Transverse colon (tissue), 4 donors: Measurements from ENCODE around the gene MYH10. TPM values are rescaled to one million over a fixed set of nuclear protein-coding genes. Genes with fewer than 3 reads are reported as not detected.
A peak's percentile ranks its signal among the peaks of the same experiment; 100 is the strongest.

Experiments
- DNase-seq: peaks from one replicate; pipeline ENCODE4 v3.0.0-alpha.2; 2019
- H3K27ac ChIP-seq, 4 donors: fragments of 200-600 bp; sonication (generic); 2 replicates each; pipeline ENCODE4 v1.5.1; 2016 to 2018; ENCODE audit warnings: inconsistent platforms in 4 of 4
- H3K27me3 ChIP-seq: fragments of 200-600 bp; sonication (generic); 2 replicates; pipeline ENCODE4 v1.5.1; 2017; ENCODE audit warnings: inconsistent platforms
- H3K36me3 ChIP-seq, 4 donors: fragments of 200-600 bp; sonication (generic); 2 replicates each; pipeline ENCODE4 v1.5.1; 2017 to 2019; ENCODE audit warnings: inconsistent platforms in 4 of 4
- H3K4me1 ChIP-seq, 4 donors: fragments of 200-600 bp; sonication (generic); 2 replicates each; pipeline ENCODE4 v1.5.1; 2017 to 2020; ENCODE audit warnings: inconsistent platforms in 4 of 4
- H3K4me3 ChIP-seq, 4 donors: fragments of 200-600 bp; sonication (generic); 1 replicate in 1 of 4; 2 replicates in 3 of 4; pipeline versions ENCODE4 v1.5.1 to v1.6.1; 2017 to 2019; ENCODE audit warnings: inconsistent platforms in 4 of 4
- H3K9me3 ChIP-seq, 2 donors: fragments of 200-600 bp; sonication (generic); 2 replicates each; pipeline ENCODE4 v1.5.1; 2017 to 2019; ENCODE audit warnings: inconsistent platforms in 2 of 2
- CTCF ChIP-seq, 5 experiments: fragments of 200-600 bp in 3 of 5; fragments of 450-650 bp in 2 of 5; sonication (generic) in 3 of 5; IDR thresholded peaks; 1 replicate in 2 of 5; 2 replicates in 3 of 5; pipeline ENCODE4 v1.5.1; 2016 to 2017; ENCODE audit warnings: antibody characterized with exemption in 5 of 5, inconsistent platforms in 3 of 5, mild to moderate bottlenecking in 2 of 5, moderate library complexity in 1 of 5
- EP300 ChIP-seq: sonication (generic); formaldehyde crosslinking; IDR thresholded peaks from one replicate; pipeline ENCODE4 v1.6.1; 2017; ENCODE audit warnings: antibody characterized with exemption, low read depth
- POLR2A ChIP-seq: fragments of 450-650 bp; IDR thresholded peaks from one replicate; pipeline ENCODE4 v1.6.1; 2016; ENCODE audit warnings: antibody characterized with exemption, mild to moderate bottlenecking, moderate library complexity
- POLR2AphosphoS5 ChIP-seq, 3 donors: sonication (generic); formaldehyde crosslinking; IDR thresholded peaks; one replicate each; pipeline ENCODE4 v1.6.1; 2016; ENCODE audit warnings: antibody characterized with exemption in 3 of 3
- WGBS, 2 donors: methylation state at CpG; one replicate each; pipeline ENCODE4 v1.1.5; 2018; ENCODE audit warnings: low coverage in 1 of 2; 5-methylcytosine and 5-hydroxymethylcytosine counted together
- in situ Hi-C, 4 donors: fragments of 200-750 bp; cut with MboI; loops; one replicate each; pipeline versions ENCODE4 v1.15.0 to v1.15.1; 2017; ENCODE audit warnings: low sequenced_read_pairs in 3 of 4, low pct_ligation_motif_present in 1 of 4, low pct_unique_long_range_greater_than_20kb in 1 of 4
- intact Hi-C: fragments of 100-400 bp; cut with DNase I; formaldehyde crosslinking; loops from one replicate; pipeline ENCODE4 v1.15.1; 2023; ENCODE audit warnings: low total_unique reads
- total RNA-seq, 4 donors: library from RNA; depleted of rRNA; stranded (reverse); fragments of >200 nt; gene quantifications; one replicate each; pipeline ENCODE4 v1.1.0, GENCODE V29; 2016

MYH10 gene
- total RNA-seq, 4 donors from 2014 or later: 3.7 to 71.2 (median 8.3) TPM

DNA sequence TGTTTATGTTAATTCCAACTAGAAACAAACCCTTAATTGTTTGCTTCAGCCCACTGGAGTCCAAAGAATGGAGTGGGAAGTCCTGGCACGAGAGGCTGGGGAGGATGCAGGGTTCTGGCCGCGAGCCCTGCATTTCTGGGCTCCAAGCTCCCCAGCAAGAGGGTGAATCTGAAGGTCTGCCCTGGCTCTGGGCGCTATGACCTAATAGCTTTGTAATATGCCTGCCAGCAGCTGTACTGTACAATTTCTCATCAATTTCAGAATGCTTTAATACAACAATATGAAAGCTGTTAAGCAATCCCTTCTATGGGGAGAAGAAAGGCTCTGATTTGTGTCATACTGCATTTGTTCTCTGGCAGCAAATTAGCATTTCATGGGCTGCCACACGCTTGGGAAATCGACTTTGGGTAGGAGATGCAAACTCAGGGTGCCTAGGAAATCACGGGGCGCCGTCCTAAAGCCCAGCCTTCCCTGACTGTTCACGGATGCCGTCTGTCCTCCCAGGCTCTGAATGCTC is 151.0 kb downstream of the MYH10 start:
- Histone ChIP-seq H3K4me1 (peaks cover 6 to 15% (median 6%) of the 10 kb centered on the region in 4 donors), H3K36me3 (peaks cover 0 to 30% (median 10%) of the 10 kb centered on the region in 4 donors), H3K27ac (peak overlapping the region; percentile 32 to 77 (median 50)), H3K27me3 (no peaks in the 10 kb centered on the region), H3K4me3 (no peak overlapping the region), H3K9me3 (no peaks in the 10 kb centered on the region)
- intact Hi-C loops: no loop called here
- TF ChIP-seq POLR2A (no peak), EP300 (no peak), CTCF (IDR thresholded peaks at IDR 0.05) (no peak), POLR2AphosphoS5 (IDR thresholded peaks at IDR 0.05) (peak in 2 of 3 donors; percentile 24 to 28)
- no peak for DNase-seq
- 71% methylated on average over 11 of the region's 11 CpGs; no CpG with 5 or more reads in 1 of the 2 donors for WGBS, 2 donors
- in situ Hi-C loops: no loop called here

DNA sequence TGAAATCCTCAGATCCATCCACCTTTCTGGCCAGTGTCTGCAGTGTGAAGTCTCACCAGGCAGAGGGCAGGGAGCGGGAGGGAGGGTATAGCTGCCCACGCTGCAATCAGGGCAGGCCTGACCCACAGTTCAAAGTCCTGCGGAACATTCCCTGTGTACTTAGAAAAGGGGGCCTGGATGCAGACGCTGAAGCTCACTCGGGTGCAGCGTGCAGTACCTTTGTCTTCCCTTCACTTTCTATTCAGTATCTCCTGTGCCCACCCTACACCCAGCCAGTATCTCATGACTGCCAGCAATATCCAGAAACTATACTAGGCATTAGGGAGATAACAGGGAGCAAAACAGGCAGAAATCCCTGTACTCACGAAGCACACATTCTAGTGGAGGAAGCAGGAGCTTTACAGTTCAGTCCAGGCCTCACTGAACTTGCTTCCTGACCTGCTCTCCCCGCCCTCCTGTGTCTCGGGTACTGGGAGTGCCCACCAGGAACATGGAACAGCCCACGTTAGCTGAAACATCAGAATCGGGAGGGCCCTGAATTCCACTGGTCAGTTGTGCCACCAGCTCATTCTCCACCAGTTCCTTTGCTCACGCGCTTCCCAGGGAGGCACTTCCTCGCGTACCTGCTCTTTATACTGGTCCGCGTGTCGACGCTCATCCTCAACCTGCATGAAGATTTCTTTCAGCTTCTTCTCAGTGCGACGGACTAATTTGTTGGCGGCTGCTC is 152.6 kb downstream of the MYH10 start:
- in situ Hi-C loops: no loop called here
- no peak overlapping the region for H3K27ac ChIP-seq
- no peak for DNase-seq
- H3K4me3 ChIP-seq: no peak overlapping the region
- 96% methylated on average over 16 to 22 of the region's 22 CpGs for WGBS, 2 donors
- H3K36me3 ChIP-seq: peaks cover 0 to 31% (median 6%) of the 10 kb centered on the region in 4 donors
- intact Hi-C loops: no loop called here
- no peaks in the 10 kb centered on the region for H3K9me3 ChIP-seq
- peaks cover 6 to 15% (median 6%) of the 10 kb centered on the region in 4 donors for H3K4me1 ChIP-seq
- TF ChIP-seq EP300: no peak
- no peak for TF ChIP-seq POLR2A
- TF ChIP-seq POLR2AphosphoS5 (IDR thresholded peaks at IDR 0.05): no peak
- TF ChIP-seq CTCF (IDR thresholded peaks at IDR 0.05): no peak
- no peaks in the 10 kb centered on the region for H3K27me3 ChIP-seq

- Histone ChIP-seq H3K27ac (no peak overlapping the region), H3K4me3 (no peak overlapping the region), H3K4me1 (peaks cover 6 to 15% (median 6%) of the 10 kb centered on the region in 4 donors), H3K9me3 (no peaks in the 10 kb centered on the region), H3K36me3 (peaks cover 0 to 31% (median 6%) of the 10 kb centered on the region in 4 donors), H3K27me3 (no peaks in the 10 kb centered on the region)
- in situ Hi-C loops: no loop called here
- intact Hi-C loops: no loop called here
- no peak for DNase-seq
- no peak for TF ChIP-seq CTCF (IDR thresholded peaks at IDR 0.05)
- TF ChIP-seq POLR2A: no peak
- TF ChIP-seq EP300: no peak
- TF ChIP-seq POLR2AphosphoS5 (IDR thresholded peaks at IDR 0.05): no peak
- WGBS, 2 donors: 91% methylated on average over 8 of the region's 8 CpGs; no CpG with 5 or more reads in 1 of the 2 donors
Measured at GRCh38 chr17:8477171-8477570, 153.4 kb downstream of the MYH10 start.

GRCh38 chr17:8476741-8477140 is 153.8 kb downstream of the MYH10 start:
- WGBS, 2 donors: 93 to 96% methylated on average over 3 to 22 of the region's 22 CpGs
- intact Hi-C loops: no loop called here
- peaks cover 6 to 15% (median 6%) of the 10 kb centered on the region in 4 donors for H3K4me1 ChIP-seq
- H3K27me3 ChIP-seq: no peaks in the 10 kb centered on the region
- in situ Hi-C loops: no loop called here
- TF ChIP-seq EP300: no peak
- no peak for TF ChIP-seq POLR2A
- TF ChIP-seq CTCF (IDR thresholded peaks at IDR 0.05): no peak
- no peak for TF ChIP-seq POLR2AphosphoS5 (IDR thresholded peaks at IDR 0.05)
- H3K9me3 ChIP-seq: no peaks in the 10 kb centered on the region
- H3K36me3 ChIP-seq: peaks cover 0 to 26% (median 6%) of the 10 kb centered on the region in 4 donors
- H3K27ac ChIP-seq: no peak overlapping the region
- DNase-seq: no peak
- H3K4me3 ChIP-seq: no peak overlapping the region
